NCI-H2196 (cell line): ENCODE data around the gene CALML5.

Experiments
- DNase-seq: peaks from one replicate; lab custom pipeline; 2025; ENCODE audit not compliant: unreplicated experiment; lab: John Stamatoyannopoulos, UW

Gene CALML5

DNA sequence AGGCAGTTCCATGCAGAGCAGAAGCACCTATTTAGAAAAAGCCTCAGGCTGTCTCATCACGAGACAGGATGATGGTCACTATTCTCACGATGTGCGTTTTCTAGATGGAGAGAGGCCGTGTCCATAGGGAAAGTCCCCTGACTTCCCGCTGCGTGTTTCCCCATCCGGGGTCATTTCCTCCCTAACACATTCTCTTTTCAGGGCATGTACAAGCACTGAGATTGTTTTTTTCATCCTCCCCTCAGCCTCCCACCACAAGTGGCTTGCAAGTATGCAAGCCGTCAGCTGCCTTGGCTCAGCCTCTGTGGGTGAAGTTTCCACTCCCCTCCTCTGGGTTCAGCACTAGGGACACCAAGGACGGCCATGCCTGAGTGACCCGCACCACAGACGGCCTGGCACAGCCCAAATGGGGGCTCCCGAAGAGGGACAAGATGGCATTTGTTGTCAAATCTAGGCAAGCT, 2.7 kb upstream of the CALML5 start:
- no peak for DNase-seq

DNA sequence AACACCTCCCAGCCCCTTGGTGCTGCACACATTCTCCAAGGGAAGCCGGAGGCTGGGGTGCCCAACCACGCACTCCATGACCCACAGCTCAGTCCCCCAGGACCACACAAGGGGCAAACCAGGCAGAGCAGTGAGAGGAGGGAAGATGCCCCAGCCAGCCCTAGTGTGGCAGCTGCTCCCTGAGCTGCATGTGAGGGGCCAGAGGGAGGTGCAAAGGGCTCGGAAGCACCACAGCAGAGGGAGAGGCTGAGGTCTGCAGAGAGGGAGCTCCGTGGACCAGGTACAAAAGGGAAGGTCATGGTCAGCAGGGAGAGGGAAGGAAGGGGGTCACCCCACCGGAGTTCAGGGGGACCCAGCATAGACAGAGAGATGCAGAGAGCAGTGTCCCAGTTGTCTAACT, 1.5 kb upstream of the CALML5 start:
- DNase-seq: no peak

DNA sequence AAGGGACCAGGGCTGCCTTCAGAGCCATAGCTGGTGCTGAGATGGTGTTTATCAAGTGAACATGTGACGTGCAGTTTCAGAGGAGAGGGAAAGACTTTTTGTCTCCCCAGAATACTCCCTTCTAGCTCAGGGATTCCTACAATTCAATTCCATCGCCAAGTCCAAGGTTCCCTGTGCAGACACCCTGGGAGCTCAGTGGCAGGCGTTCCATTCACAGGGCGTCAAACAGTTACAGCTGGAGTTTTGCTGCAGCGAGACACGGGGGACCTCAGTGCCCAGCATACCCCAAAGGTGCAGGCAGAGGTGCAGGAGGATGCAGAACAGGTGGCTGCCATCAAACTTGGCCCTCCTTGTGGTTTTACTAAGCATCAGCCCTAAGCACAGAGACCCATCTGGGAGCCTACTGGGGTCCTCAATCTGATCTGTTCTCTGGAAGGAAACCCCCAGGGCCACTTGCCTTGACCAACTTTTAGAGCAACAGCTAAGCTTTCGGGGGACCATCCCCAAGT, 846 bp upstream of the CALML5 start:
- no peak for DNase-seq

DNA sequence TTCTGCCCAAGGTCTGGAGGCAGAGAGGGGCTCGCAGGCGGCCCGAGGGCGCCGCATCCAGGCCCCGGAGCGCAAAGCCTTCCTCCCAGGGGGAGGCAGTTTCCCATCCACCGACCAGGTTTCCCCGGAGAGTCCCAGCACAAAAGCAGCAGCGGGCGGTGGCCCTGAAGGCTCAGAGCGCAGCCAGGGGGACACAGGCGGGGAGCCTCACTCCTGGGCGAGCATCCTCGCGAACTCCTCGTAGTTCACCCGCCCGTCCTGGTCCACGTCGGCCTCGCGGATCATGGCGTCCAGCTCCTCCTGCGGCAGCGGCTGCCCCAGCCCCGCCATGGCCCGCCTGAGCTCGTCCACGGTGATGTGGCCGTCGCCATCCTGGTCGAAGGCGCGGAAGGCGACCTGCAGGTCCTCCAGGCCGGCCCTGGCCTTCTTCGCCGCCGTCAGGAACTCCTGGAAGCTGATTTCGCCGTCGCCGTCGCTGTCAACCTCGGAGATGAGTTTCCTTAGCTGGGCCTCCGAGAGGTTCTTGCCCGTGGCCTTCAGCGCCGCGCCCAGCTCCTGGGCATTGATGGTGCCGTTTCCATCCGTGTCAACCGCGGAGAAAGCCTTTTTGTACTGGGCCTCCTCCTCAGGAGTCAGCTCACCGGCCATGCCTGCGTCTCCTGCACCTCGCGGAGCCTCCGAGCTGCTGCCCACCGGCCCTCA, 428 bp downstream of the CALML5 start:
- no peak for DNase-seq

DNA sequence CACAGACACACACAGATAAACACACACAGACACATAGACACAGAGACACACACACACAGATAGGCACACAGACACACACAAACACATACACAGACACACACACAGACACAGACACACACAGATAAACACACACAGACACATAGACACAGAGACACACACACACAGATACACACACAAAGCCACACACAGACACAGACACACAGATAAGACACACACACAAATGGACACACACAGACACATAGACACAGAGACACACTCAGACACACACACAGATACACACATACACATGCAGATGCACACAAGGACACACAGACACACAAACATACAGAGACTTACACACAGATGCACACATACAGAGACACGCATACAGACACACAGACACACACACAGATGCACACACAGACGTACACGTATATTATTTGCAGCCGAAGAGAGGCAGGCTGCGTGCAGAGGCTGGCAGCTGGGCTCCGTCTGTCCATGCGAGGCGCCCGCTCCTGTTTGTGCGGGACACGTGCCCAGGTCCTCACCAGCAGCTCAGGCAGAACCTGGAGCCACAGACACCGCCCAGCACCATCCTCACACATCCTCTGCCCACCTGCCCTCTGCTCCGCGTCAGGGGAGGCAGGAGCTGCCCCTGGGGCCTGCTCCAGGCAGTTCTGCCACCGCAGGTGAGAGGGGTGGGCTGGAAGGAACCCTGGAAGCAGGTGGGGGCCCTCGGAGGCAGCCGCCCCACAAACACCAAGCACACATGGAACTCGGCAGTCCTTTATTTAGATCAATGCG, 1.2 kb downstream of the CALML5 start:
- no peak for DNase-seq

DNA sequence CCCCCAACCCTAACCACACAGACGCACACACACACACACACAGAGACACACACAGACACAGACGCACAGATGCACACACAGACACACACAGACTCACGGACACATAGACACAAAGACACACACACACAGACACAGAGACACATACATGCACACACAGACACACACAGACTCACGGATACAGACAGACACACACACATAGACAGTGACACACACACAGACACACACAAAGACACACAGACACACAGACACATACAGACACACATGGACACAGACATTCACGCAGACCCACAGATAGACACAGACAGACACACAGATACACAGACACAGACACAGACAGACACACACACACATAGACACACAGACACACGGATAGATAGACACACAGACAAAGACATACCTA, 2.1 kb downstream of the CALML5 start:
- DNase-seq: no peak

DNA sequence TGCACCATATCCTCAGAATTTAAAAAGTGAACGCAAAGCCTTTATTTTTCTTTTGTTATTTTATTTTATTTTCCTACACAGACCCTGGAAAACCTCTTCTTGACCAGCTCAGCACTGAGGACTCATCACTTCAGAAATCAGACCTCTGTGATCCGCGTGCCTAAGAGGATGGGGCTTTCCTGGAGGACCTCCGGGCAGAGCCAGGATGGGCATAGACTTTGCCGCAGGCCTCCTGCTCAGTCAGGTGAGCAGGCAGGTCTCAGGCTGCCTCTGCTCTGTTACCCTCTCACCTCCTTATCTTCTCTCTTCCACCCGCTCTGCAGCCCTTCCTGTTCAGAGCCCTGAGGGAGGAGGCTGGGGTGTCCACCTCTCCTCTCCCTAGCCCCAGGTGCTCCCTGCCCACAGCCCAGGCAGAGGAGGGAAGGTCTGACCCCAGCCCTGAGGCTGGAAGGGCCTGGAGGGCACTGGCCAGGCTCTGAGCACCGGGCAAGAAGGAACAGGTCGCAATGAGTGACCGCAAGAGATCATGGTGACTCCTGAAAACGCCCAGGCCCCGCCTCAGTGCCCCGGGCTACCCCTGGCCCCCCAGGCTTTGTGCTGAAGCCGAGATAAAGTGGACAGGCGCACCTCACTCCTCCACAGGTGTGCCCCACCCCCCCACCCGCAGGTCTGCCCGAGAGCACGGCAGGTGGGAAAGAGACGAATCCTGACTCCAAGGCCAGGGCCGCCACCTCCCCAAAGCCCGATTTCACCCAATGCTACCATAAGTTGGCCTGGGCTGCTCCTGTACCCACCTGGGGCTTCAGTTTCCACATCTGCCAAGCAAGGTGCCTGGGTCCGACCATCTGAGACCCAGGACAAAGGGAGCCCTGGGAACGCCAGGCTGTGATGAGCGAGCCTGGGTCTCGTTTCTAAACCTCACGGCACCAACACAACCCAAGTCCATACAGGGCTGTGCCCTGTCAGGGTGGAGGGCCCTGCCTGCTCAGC, 2.8 kb downstream of the CALML5 start:
- no peak for DNase-seq

DNA sequence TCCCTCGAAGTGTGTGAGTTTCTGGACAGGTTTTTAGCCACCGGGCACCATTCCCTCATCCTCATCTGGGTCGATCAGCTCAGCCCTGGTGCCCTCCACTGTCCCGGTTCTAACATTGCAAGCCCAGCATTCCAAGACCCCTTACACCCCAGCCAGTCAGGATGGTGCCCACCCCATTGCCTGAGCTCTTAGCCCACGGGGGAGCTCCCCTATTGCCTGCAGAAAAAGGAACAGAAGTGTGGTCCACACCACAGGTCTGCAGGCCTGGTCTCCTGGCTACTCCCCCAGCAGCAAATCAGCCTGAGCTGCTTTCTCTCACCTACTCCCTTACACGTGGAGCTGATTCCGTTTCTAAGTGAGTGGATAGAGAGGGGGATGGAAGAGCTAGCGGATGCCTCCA, 4.8 kb downstream of the CALML5 start:
- no peak for DNase-seq

DNA sequence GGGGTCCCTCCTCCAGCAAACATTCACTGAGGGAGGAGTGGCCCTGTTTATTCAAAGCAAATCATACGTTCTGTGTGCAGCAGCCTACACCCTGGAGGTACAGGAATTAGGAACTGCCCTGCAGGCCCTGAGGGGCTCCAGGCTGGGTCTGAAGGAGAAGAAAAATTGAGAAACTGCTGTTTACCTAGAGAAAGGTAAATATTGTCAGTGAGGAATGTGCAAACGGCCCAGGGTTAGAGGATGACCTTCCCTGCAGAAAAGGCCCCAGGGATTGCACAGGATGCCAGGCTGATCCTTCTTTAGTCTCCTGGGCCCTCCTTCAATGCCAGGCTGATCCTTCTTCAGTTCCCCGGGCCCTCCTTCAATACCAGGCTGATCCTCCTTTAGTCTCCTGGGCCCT, 5.7 kb downstream of the CALML5 start:
- DNase-seq: no peak

DNA sequence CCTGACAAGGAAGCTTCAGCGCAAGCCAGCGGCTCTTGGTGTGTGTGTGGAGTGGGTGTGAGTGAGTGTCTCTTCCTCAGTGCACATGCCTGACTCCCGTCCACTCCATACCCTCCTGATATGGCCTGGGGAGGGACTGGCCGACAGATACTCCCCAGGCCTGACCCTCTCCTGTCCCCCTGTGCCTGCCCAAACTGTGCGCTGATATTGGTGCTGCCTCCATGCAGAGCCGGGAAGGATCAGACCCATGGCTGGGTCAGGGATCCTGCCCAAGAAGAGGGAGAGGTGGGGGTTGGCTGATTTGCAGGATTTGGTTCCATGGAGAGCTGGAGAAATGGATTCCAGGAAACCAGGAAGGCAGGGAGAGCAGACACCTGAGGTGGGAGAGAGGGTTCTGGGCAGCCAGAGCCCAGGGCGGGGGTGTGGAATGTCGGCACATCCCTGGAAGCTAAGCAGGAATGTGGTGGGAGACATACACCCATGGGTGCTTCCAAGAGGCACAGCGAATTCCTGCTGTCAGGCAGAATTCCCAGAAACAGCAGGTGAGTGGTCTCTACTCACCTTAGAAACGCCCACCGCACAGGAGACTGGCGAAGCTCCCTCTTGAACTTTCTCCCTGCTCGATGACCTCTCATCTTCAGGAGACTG, 6.3 kb downstream of the CALML5 start:
- no peak for DNase-seq

DNA sequence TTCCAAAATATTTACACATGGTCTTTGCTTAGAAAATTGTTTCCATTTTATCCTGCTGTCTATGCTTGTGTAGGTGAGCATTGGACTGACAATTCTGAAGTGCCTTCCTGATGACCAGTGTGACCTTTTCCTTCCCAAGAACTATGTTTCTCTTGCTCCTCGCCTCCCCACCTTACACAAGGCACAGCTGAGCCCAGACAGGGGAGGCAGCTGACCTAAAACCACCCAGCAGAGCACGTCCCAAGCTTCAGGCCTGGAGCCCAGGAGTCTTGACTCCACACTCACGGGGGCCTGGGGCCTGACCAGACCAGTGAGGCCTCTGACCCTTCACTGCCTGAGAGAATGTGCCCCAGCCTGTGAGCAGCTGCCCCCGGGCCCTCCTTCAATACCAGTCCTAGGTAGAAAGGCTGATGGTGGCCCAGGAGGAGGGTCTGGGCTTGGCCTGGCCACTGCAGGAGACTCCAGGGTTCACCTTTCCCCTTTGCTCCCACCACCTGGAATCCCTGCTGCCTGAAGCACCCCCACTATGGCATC, 7.0 kb downstream of the CALML5 start:
- DNase-seq: no peak

DNA sequence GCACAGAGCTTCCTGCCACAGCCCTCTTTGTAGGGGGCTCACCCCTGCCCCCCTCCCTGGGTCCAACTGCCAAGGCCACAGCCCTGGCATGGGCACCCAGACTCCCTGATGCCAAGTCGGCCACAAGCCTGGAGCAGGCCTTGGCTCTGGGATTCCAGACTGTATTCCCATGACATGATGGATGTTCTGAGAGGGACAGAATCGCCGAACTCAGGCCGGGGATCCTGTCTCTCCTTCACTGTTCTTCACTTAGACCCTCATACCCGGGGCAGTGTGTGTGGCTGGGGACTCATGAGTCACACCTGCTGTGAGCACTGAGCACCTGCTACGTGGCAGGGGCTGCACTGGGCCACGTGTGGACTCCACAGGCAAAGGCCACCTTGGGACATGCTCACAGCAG, 7.9 kb downstream of the CALML5 start:
- DNase-seq: no peak

DNA sequence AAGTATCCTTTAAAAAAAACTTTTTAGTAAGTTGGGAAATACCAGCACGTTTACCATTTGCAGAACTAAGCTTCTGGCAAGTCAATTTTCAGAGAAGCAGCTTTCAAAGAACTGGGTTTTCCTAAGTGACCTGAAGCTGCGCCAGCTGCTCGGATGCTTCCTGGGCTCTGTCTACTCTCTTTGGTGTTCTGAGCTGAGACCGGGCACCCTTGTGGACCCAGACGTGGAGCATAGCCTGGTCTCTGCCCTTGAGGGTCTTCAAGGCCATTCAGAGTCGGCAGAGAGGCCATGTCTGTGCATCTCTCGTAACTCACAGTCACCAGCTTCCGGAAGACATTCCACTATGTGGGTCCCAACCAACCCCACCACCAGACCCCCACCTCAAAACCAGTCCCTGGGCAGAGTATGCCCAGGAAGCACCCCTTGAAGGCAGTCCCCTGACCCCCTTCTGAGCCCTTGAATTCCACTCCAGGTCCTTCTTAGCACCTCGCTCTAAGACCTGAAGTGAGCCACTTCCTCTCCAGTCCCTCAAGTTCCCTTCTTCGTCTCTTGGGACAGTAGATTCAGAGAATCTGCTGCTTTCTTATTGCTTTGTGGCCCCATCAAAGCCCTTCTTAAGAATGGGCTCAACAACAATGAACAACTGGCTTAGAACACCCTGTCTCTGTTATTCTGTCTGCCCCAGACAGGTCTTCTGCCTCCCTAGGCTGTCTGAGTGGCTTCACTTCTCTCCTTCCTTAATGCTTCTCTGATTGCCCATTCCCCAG, 8.5 kb downstream of the CALML5 start:
- DNase-seq: no peak

DNA sequence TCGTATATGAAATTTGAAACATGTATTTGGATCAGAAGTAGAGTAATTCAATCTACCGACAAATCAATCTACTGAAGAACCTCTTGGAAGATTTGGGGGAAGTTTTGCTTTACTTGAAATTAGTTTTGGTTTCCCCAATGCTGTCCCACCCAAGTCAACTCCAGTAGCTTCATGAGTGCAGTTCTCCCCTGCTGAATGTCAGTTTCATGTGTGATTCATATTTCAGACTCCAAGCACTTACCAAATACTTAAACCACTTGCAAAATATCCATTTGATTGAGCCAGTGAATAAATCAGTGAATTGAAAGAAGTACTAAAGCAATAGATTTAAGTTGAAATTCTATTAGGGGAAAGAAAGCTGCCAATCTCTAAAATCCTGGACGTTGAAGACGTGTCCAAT, 9.3 kb downstream of the CALML5 start:
- no peak for DNase-seq

DNA sequence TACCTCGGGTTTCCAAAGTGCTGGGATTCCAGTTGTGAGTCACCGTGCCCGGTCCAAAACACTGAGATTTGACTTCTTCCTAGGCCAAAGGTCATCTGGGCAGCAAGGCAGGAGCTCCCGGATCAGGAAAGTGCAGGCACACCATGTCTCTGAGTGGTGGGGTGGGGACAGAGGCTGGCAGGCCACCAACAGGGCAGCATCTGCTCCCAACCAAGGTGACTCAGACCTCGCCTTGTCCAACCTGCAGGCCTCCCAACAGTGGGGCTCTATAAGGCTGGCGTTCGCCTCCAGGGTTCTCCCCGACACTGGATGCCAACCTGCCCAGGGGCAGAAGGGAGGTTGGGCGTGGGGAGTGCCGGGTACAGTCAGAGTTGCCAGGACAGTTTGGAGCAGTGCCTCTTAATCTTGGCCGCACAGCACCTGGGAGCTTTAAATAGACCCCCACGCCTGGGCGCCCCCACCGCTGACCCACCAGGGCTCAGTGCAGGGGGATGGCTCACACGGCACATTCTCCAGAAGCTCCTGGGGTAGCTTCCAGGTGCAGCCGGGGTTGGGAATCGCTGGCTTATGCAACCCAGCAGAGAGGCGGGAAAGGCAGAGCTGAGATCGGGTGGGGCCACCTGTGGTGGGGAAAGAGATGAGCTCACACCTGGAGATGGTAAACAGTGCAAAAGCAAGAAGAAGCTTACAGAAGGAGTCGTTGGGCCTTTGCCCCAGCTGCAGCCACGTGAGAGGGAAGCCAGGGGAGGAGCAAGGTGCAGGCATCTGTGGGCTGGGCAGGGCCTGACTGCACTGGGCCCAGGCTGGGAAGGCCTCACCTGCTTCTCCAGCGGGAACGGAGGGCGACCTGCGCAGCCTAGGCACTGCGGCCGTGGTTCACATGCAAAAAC, 10.9 kb downstream of the CALML5 start:
- peak; percentile 33 for DNase-seq

DNA sequence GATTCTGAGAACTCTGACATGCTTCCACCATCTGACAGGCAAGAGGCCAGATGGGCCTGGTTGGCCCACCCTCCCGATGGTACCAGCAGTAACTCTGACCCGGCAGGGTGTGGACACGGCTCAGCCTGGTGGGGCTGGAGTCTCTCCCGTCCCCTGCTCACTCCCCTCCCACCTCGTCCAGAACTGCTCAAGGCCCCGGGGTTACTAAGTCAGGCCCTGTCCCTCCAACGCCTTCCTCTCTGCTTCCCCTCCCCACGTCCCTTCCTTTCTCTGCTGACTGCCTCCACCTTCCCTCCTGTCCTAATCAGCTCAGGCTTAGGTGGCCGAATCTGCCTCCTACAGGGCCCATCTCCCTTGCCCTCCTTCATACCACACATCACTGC, 12.5 kb downstream of the CALML5 start:
- no peak for DNase-seq

DNA sequence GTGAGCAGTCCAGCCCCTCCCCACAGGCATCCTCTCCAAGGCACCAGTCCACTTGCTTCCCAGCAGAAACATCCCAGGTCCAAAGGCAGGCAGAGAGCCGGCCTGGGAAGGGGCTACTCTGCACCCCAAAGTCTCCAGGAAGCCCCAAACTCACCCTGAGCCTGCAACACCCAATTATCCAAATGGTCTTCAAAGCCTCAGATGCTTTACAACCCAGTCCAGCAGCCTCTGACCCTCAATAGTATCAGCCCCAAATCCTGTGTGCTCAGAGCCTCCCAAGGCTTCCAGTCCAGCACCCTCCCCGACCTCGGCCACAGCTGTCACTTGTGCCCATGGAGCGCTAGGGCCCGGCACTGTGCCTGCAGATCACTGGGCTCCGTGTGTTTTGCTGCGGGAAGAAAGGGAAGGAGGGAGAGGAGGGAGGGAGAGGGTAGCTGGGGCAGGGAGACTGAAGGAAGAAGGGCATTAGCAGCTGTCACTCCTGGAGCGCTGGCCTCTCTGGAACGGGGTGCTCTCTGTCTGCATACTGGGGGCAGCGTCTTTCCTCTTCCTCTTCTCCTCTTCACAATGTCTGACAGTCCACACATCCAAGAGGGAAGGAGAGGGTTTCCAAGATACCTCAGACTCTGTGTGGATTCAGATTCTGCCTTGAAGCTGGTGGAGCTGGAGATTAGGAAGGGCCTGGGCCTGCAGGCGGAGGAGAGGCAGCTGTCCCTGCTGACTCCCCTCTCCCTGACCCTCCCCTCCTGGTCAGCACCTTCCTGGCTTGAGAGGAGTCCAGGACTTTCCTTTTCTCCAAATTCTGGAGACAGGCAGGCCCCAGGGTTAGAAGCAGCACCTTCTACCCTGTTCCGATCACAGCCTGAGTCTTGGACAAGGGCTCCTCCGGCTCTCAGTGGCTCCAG, 13.2 kb downstream of the CALML5 start:
- no peak for DNase-seq

DNA sequence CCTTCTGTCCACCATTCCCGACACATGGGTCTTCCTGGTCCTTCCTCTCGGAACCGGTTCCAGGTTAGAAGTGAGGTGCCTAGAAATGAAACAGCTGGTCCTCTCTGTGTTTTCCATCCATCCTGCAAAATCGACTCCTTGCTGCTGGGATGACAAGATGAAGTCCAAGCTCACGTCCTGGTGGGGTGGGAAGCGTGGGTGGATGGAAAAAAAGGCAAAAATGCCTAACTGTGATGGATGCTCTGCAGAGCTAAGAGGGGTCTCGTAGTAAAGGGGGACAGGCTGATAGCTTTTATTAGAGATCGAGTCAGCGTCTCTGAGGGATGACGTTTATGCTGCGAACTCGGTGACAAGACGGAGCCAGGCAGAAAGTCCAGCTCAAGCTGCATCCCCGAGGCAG, 14.1 kb downstream of the CALML5 start:
- no peak for DNase-seq
